ENCODE measurements around the gene MBD3L2.
"Not testable (repeated sequence)": the region's sequence is repeated elsewhere in the genome, so short reads cannot be mapped to it uniquely, and the experiment has no call there.

MBD3L2 gene

GRCh38 chr19:7028790-7029189, 20.3 kb upstream of the MBD3L2 start:
- not testable (repeated sequence) for H3K27me3 ChIP-seq (ENCODE audit: insufficient read depth, low read length); H3K27ac ChIP-seq (ENCODE audit: low read length); H3K4me3 ChIP-seq (ENCODE audit: low read length); H3K9ac ChIP-seq (ENCODE audit: low read depth, low read length); H3K4me1 ChIP-seq (ENCODE audit: insufficient read depth, low read length); H3K36me3 ChIP-seq (ENCODE audit: insufficient read depth, low read depth, low read length); H3K9me3 ChIP-seq (ENCODE audit: insufficient read depth, low read depth, low read length)

GRCh38 chr19:7030278-7030677, 18.8 kb upstream of the MBD3L2 start, which contains the start of gene MBD3L5:
Gene MBD3L5 (plus strand): TSS chr19:7030578. CDS start chr19:7030612, 34 bp downstream.
- not testable (repeated sequence) for H3K4me3 ChIP-seq (ENCODE audit: low read length); H3K36me3 ChIP-seq (ENCODE audit: insufficient read depth, low read depth, low read length); H3K4me1 ChIP-seq (ENCODE audit: insufficient read depth, low read length); H3K27ac ChIP-seq (ENCODE audit: low read length); H3K9ac ChIP-seq (ENCODE audit: low read depth, low read length); H3K27me3 ChIP-seq (ENCODE audit: insufficient read depth, low read length); H3K9me3 ChIP-seq (ENCODE audit: insufficient read depth, low read depth, low read length)

- H3K36me3 ChIP-seq (ENCODE audit: insufficient read depth, low read depth, low read length); H3K27me3 ChIP-seq (ENCODE audit: insufficient read depth, low read length); H3K4me1 ChIP-seq (ENCODE audit: insufficient read depth, low read length): not testable (repeated sequence)
Observed at GRCh38 chr19:7040079-7040478, 9.0 kb upstream of the MBD3L2 start, which contains the start of gene MBD3L4. Gene MBD3L4 (minus strand): TSS chr19:7040179. CDS start chr19:7040144, 35 bp downstream.

GRCh38 chr19:7041563-7041962, 7.6 kb upstream of the MBD3L2 start:
- H3K27me3 ChIP-seq (ENCODE audit: insufficient read depth, low read length); H3K9me3 ChIP-seq (ENCODE audit: insufficient read depth, low read depth, low read length); H3K4me3 ChIP-seq (ENCODE audit: low read length); H3K27ac ChIP-seq (ENCODE audit: low read length); H3K36me3 ChIP-seq (ENCODE audit: insufficient read depth, low read depth, low read length); H3K4me1 ChIP-seq (ENCODE audit: insufficient read depth, low read length); H3K9ac ChIP-seq (ENCODE audit: low read depth, low read length): not testable (repeated sequence)

More at GRCh38 chr19:7040079-7040478, 9.0 kb upstream of the MBD3L2 start, which contains the start of gene MBD3L4:
- H3K9me3 ChIP-seq (ENCODE audit: insufficient read depth, low read depth, low read length); H3K27ac ChIP-seq (ENCODE audit: low read length); H3K4me3 ChIP-seq (ENCODE audit: low read length); H3K9ac ChIP-seq (ENCODE audit: low read depth, low read length): not testable (repeated sequence)

GRCh38 chr19:7051421-7051820, 2.3 kb downstream of the MBD3L2 start:
- H3K36me3 ChIP-seq (ENCODE audit: insufficient read depth, low read depth, low read length); H3K27me3 ChIP-seq (ENCODE audit: insufficient read depth, low read length); H3K4me1 ChIP-seq (ENCODE audit: insufficient read depth, low read length); H3K9ac ChIP-seq (ENCODE audit: low read depth, low read length); H3K27ac ChIP-seq (ENCODE audit: low read length); H3K4me3 ChIP-seq (ENCODE audit: low read length); H3K9me3 ChIP-seq (ENCODE audit: insufficient read depth, low read depth, low read length): not testable (repeated sequence)

- not testable (repeated sequence) for H3K9me3 ChIP-seq (ENCODE audit: insufficient read depth, low read depth, low read length); H3K4me1 ChIP-seq (ENCODE audit: insufficient read depth, low read length); H3K36me3 ChIP-seq (ENCODE audit: insufficient read depth, low read depth, low read length); H3K9ac ChIP-seq (ENCODE audit: low read depth, low read length); H3K27me3 ChIP-seq (ENCODE audit: insufficient read depth, low read length); H3K27ac ChIP-seq (ENCODE audit: low read length); H3K4me3 ChIP-seq (ENCODE audit: low read length)
Observed at GRCh38 chr19:7052896-7053295, 3.8 kb downstream of the MBD3L2 start.

GRCh38 chr19:7054635-7055368, 5.7 kb downstream of the MBD3L2 start:
- not testable (repeated sequence) for H3K36me3 ChIP-seq (ENCODE audit: insufficient read depth, low read depth, low read length); H3K27me3 ChIP-seq (ENCODE audit: insufficient read depth, low read length); H3K9me3 ChIP-seq (ENCODE audit: insufficient read depth, low read depth, low read length); H3K27ac ChIP-seq (ENCODE audit: low read length); H3K9ac ChIP-seq (ENCODE audit: low read depth, low read length); H3K4me3 ChIP-seq (ENCODE audit: low read length); H3K4me1 ChIP-seq (ENCODE audit: insufficient read depth, low read length)

- not testable (repeated sequence) for H3K4me1 ChIP-seq (ENCODE audit: insufficient read depth, low read length); H3K4me3 ChIP-seq (ENCODE audit: low read length); H3K27me3 ChIP-seq (ENCODE audit: insufficient read depth, low read length); H3K9me3 ChIP-seq (ENCODE audit: insufficient read depth, low read depth, low read length); H3K27ac ChIP-seq (ENCODE audit: low read length); H3K36me3 ChIP-seq (ENCODE audit: insufficient read depth, low read depth, low read length); H3K9ac ChIP-seq (ENCODE audit: low read depth, low read length)
Observed at GRCh38 chr19:7055679-7056078, 6.6 kb downstream of the MBD3L2 start.

- not testable (repeated sequence) for H3K9ac ChIP-seq (ENCODE audit: low read depth, low read length); H3K27ac ChIP-seq (ENCODE audit: low read length); H3K9me3 ChIP-seq (ENCODE audit: insufficient read depth, low read depth, low read length); H3K27me3 ChIP-seq (ENCODE audit: insufficient read depth, low read length); H3K36me3 ChIP-seq (ENCODE audit: insufficient read depth, low read depth, low read length); H3K4me1 ChIP-seq (ENCODE audit: insufficient read depth, low read length); H3K4me3 ChIP-seq (ENCODE audit: low read length)
Observed at GRCh38 chr19:7056371-7056770, 7.2 kb downstream of the MBD3L2 start.

GRCh38 chr19:7058576-7058975, 9.5 kb downstream of the MBD3L2 start, which contains the start of gene MBD3L3:
Gene MBD3L3 (minus strand): TSS chr19:7058676. CDS start chr19:7058605, 71 bp downstream.
- not testable (repeated sequence) for H3K9ac ChIP-seq (ENCODE audit: low read depth, low read length); H3K36me3 ChIP-seq (ENCODE audit: insufficient read depth, low read depth, low read length); H3K27me3 ChIP-seq (ENCODE audit: insufficient read depth, low read length); H3K4me1 ChIP-seq (ENCODE audit: insufficient read depth, low read length); H3K4me3 ChIP-seq (ENCODE audit: low read length); H3K27ac ChIP-seq (ENCODE audit: low read length); H3K9me3 ChIP-seq (ENCODE audit: insufficient read depth, low read depth, low read length)

- not testable (repeated sequence) for H3K4me3 ChIP-seq (ENCODE audit: low read length); H3K9me3 ChIP-seq (ENCODE audit: insufficient read depth, low read depth, low read length); H3K9ac ChIP-seq (ENCODE audit: low read depth, low read length); H3K4me1 ChIP-seq (ENCODE audit: insufficient read depth, low read length); H3K27me3 ChIP-seq (ENCODE audit: insufficient read depth, low read length); H3K27ac ChIP-seq (ENCODE audit: low read length); H3K36me3 ChIP-seq (ENCODE audit: insufficient read depth, low read depth, low read length)
Observed at GRCh38 chr19:7059977-7060376, 10.9 kb downstream of the MBD3L2 start.

- H3K9ac ChIP-seq (ENCODE audit: low read depth, low read length): no peak overlapping the region
- no peaks in the 10 kb centered on the region for H3K36me3 ChIP-seq (ENCODE audit: insufficient read depth, low read depth, low read length)
- H3K9me3 ChIP-seq (ENCODE audit: insufficient read depth, low read depth, low read length): peaks cover 15% of the 10 kb centered on the region
- no peaks in the 10 kb centered on the region for H3K4me1 ChIP-seq (ENCODE audit: insufficient read depth, low read length)
- no peak overlapping the region for H3K4me3 ChIP-seq (ENCODE audit: low read length)
- no peak overlapping the region for H3K27ac ChIP-seq (ENCODE audit: low read length)
- no peaks in the 10 kb centered on the region for H3K27me3 ChIP-seq (ENCODE audit: insufficient read depth, low read length)
Observed at GRCh38 chr19:7063339-7063738, 14.2 kb downstream of the MBD3L2 start.

Data from iPS-20b (cell line).